ENCODE data around the gene FUS.

FUS gene

GRCh38 chr16:31225193-31225592 lies 45.3 kb downstream of the FUS start:
- in situ Hi-C loops (cut with HindIII; ENCODE audit: low sequenced_read_pairs): no loop called here
- TF ChIP-seq CTCF (IDR thresholded peaks at IDR 0.05; ENCODE audit: low read depth, low read length, missing control alignments): no peak
- H3K4me3 ChIP-seq (ENCODE audit: low read depth, low read length): no peak overlapping the region
- DNase-seq (ENCODE audit: low read depth): no peak

GRCh38 chr16:31228206-31228605 lies 48.3 kb downstream of the FUS start:
- no peak for DNase-seq (ENCODE audit: low read depth)
- H3K4me3 ChIP-seq (ENCODE audit: low read depth, low read length): no peak overlapping the region
- TF ChIP-seq CTCF (IDR thresholded peaks at IDR 0.05; ENCODE audit: low read depth, low read length, missing control alignments): no peak
- in situ Hi-C loops (cut with HindIII; ENCODE audit: low sequenced_read_pairs): no loop called here

GRCh38 chr16:31229501-31229900 lies 49.6 kb downstream of the FUS start:
- in situ Hi-C loops (cut with HindIII; ENCODE audit: low sequenced_read_pairs): no loop called here
- no peak for DNase-seq (ENCODE audit: low read depth)
- H3K4me3 ChIP-seq (ENCODE audit: low read depth, low read length): no peak overlapping the region
- no peak for TF ChIP-seq CTCF (IDR thresholded peaks at IDR 0.05; ENCODE audit: low read depth, low read length, missing control alignments)

- no peak for DNase-seq (ENCODE audit: low read depth)
- no peak for TF ChIP-seq CTCF (IDR thresholded peaks at IDR 0.05; ENCODE audit: low read depth, low read length, missing control alignments)
- H3K4me3 ChIP-seq (ENCODE audit: low read depth, low read length): no peak overlapping the region
- in situ Hi-C loops (cut with HindIII; ENCODE audit: low sequenced_read_pairs): no loop called here
Observed at GRCh38 chr16:31238041-31238440, 58.1 kb downstream of the FUS start.

Data from astrocyte of the cerebellum (primary cell).